ENCODE measurements around the gene PANK3.
"Not testable (repeated sequence)": the region's sequence is repeated elsewhere in the genome, so short reads cannot be mapped to it uniquely, and the experiment has no call there.

PANK3 gene

GRCh38 chr5:168578538-168579487 lies at the start of gene PANK3:
TSS of gene PANK3 (minus strand) at chr5:168579368. CDS start at chr5:168579283, 85 bp downstream.
- DNase-seq (ENCODE audit: low spot score) = no peak

- no peak for DNase-seq (ENCODE audit: low spot score)
Measured at GRCh38 chr5:168624850-168625364, 45.7 kb upstream of the PANK3 start.

GRCh38 chr5:168620807-168621206 lies 41.6 kb upstream of the PANK3 start:
- DNase-seq (ENCODE audit: low spot score) = no peak

- DNase-seq (ENCODE audit: low spot score) = no peak
Measured at GRCh38 chr5:168614661-168615060, 35.5 kb upstream of the PANK3 start.

- no peak for DNase-seq (ENCODE audit: low spot score)
Measured at GRCh38 chr5:168613996-168614395, 34.8 kb upstream of the PANK3 start.

GRCh38 chr5:168613396-168613795 lies 34.2 kb upstream of the PANK3 start:
- no peak for DNase-seq (ENCODE audit: low spot score)

- DNase-seq (ENCODE audit: low spot score) = no peak
Measured at GRCh38 chr5:168612996-168613395, 33.8 kb upstream of the PANK3 start.

- no peak for DNase-seq (ENCODE audit: low spot score)
Measured at GRCh38 chr5:168612123-168612522, 33.0 kb upstream of the PANK3 start.

GRCh38 chr5:168611165-168611564 lies 32.0 kb upstream of the PANK3 start:
- DNase-seq (ENCODE audit: low spot score) = no peak

- DNase-seq (ENCODE audit: low spot score) = no peak
Measured at GRCh38 chr5:168609806-168610482, 30.8 kb upstream of the PANK3 start.

- DNase-seq (ENCODE audit: low spot score) = no peak
Measured at GRCh38 chr5:168608821-168609220, 29.7 kb upstream of the PANK3 start.

GRCh38 chr5:168608386-168608785 lies 29.2 kb upstream of the PANK3 start:
- DNase-seq (ENCODE audit: low spot score) = no peak

- no peak for DNase-seq (ENCODE audit: low spot score)
Measured at GRCh38 chr5:168607946-168608345, 28.8 kb upstream of the PANK3 start.

- no peak for DNase-seq (ENCODE audit: low spot score)
Measured at GRCh38 chr5:168606562-168606961, 27.4 kb upstream of the PANK3 start.

GRCh38 chr5:168604436-168604835 lies 25.3 kb upstream of the PANK3 start:
- no peak for DNase-seq (ENCODE audit: low spot score)

GRCh38 chr5:168603746-168604145 lies 24.6 kb upstream of the PANK3 start:
- no peak for DNase-seq (ENCODE audit: low spot score)

- no peak for DNase-seq (ENCODE audit: low spot score)
Measured at GRCh38 chr5:168602517-168602916, 23.3 kb upstream of the PANK3 start.

- no peak for DNase-seq (ENCODE audit: low spot score)
Measured at GRCh38 chr5:168601972-168602371, 22.8 kb upstream of the PANK3 start.

GRCh38 chr5:168600409-168600808 lies 21.2 kb upstream of the PANK3 start:
- no peak for DNase-seq (ENCODE audit: low spot score)

GRCh38 chr5:168599826-168600225 lies 20.7 kb upstream of the PANK3 start:
- no peak for DNase-seq (ENCODE audit: low spot score)

- DNase-seq (ENCODE audit: low spot score) = no peak
Measured at GRCh38 chr5:168598639-168599038, 19.5 kb upstream of the PANK3 start.

GRCh38 chr5:168596927-168597326 lies 17.8 kb upstream of the PANK3 start:
- no peak for DNase-seq (ENCODE audit: low spot score)

GRCh38 chr5:168596122-168596521 lies 17.0 kb upstream of the PANK3 start:
- DNase-seq (ENCODE audit: low spot score) = not testable (repeated sequence)

Data from NAMALWA (cell line).